GM19238 (cell line): ENCODE measurements around the gene PRR33.
"Not testable (repeated sequence)": the region's sequence is repeated elsewhere in the genome, so short reads cannot be mapped to it uniquely, and the experiment has no call there.

ENCODE experiments used
- DNase-seq: peaks from one replicate; pipeline ENCODE4 v3.0.0; 2011; ENCODE audit warnings: low spot score; ENCODE audit not compliant: insufficient read length

Gene PRR33

DNA sequence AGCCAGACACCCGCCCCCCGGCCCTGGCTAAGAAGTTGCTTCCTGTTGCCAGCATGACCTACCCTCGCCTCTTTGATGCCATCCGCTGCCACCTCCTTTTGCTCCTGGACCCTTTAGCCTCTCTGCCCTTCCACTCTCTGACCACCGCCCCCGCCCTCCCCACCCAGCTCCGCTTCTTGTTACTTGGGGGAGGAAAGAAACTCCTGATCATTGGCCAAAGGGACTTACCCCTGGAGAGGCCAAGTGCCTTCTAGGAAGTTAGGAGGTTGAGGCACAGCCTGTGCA is at the start of gene PRR33:
Gene PRR33, minus strand, starts transcription at position 65 of the 285 bp plus-strand sequence. CDS start 1,311 bp downstream, outside the sequence.
- DNase-seq, result no peak

DNA sequence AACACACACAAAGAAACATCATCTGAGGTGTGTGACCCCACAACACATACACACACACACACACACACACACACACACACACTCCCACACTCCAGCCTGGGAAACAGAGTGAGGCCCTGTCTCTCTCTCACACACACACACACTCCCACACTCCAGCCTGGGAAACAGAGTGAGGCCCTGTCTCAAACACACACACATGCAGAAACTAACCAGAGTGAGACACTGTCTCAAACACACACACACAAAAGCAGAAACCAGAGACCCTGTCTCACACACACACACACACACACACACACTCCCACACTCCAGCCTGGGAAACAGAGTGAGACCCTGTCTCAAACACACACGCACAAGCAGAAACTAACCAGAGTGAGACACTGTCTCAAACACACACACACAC is 48.1 kb upstream of the PRR33 start:
- DNase-seq, result not testable (repeated sequence)

GRCh38 chr11:1939006-1939625 is 47.4 kb upstream of the PRR33 start:
- DNase-seq, result no peak

GRCh38 chr11:1938343-1939005 is 46.8 kb upstream of the PRR33 start:
- no peak for DNase-seq

DNA sequence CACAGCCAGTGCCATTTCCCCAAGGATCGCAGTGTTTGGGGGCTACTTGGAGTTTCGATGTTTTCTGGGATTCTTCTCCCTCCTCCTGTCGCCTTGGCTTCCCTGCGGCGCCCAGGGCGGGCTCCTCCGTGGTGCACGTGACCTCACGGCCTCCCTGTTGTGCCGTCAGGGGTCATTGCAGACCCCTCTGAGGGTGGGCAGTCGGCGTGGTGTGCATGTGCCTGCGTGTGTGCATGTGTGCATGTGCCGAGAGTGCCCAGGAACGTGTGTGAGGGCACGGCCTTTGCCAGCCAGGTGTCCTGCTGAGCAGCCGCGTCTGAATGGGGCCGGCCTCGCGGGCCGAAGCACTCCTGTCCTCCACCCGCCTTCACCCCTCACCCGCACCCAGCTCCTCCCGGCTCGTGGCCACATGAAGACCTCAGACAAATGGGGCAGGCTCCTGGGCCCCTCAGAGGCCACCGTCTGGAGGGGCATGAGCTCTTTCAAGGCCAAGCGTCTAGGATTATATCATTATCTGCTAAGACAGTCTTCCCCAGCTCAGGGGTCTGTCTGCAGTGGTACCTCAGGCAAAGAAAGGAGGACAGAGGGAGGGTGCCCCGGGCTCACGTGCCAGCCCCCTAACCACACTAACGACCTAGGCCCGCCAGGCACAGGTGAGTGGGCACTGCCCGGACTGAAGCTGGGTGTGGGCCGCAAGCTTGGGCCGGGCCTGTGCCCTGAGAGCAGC is 46.1 kb upstream of the PRR33 start:
- no peak for DNase-seq

- DNase-seq, result no peak
Measured at GRCh38 chr11:1936781-1937615, 45.3 kb upstream of the PRR33 start.

DNA sequence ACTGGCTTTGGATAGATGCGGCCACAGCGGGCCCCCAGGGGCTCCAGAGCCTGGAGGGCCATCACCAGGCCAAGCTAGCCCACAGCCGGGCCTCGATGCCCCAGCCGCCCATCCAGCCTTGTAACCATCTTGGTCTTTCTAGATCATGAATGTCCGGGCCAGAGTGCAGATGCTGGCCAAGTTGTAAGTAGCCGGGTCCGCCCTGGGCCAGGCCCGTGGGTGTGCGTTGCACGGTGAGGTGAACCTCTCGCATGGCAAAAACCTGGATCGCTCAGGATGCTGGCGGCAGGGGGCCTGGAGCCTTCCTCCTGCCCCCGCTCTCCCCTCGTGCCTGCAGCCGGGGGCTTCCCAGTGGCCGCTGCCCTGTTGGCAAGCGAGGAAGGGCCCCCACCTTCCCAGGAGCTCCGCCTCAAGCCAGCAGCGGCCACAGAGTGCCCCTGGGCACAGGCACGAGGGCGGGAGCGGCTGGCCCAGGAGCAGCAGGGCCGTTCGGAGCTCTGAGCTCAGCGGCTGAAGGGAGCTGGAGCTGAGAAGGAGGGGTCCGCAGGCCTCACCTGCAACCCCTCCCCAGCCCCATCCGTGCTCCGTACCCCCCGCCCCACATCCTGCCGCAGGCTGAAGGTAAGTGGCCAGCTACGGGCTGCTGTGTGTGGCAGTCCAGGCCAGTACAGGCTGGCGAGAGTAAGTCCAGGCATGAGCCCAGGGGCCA is 44.5 kb upstream of the PRR33 start:
- DNase-seq, result no peak

DNA sequence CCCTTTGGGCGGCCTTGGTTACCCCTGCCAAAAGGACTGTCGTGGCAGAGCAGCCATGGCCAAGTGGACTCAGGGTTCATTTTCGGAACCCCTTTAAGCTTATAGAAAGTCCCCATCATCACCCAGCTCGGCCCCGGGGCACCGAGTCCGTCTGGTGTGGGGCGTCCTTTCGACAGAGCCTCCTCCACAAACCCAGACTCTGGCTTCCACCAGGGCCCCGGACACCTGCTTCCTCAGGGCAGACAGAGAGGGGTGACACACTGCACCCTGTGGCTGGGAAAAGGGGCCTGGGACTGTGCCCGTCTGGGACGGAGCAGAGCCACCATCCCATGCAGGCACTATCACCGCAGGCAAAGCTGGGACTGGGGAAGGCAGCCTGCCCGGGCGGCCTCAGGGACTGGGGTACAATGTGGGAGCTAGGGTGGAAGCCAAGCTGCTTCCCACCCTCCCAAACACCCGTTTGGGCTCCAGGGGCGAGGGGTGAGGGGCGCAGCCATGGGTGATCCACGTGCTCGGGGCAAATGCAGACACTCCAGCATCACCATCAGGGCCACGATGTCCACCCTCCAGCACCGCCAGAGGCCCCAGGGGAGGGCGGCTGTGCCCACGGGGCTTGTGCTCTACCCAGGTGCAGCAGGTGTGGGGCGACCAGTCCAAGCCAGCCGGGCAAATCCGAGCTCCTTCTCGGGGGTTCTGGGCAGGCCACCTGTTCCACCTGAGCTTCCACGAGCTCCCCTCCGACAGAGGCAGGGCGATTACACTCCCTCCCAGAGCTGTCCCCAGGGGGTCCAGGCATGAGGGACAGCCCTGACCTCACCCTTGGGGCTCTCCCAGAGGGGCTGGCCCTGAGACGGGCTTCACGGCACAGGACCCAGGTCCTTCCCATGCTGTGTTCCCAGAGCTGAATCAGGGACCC is 43.7 kb upstream of the PRR33 start:
- no peak for DNase-seq

- no peak for DNase-seq
Measured at GRCh38 chr11:1934335-1935155, 42.9 kb upstream of the PRR33 start.

GRCh38 chr11:1933416-1934334 is 42.0 kb upstream of the PRR33 start:
- DNase-seq, result no peak

GRCh38 chr11:1932681-1933080 is 41.0 kb upstream of the PRR33 start:
- no peak for DNase-seq

- DNase-seq, result no peak
Measured at GRCh38 chr11:1932105-1932480, 40.4 kb upstream of the PRR33 start.

GRCh38 chr11:1931341-1932104 is 39.8 kb upstream of the PRR33 start:
- DNase-seq, result no peak

GRCh38 chr11:1930462-1930830 is 38.8 kb upstream of the PRR33 start:
- DNase-seq, result no peak

GRCh38 chr11:1929621-1930461 is 38.1 kb upstream of the PRR33 start:
- DNase-seq, result no peak

- DNase-seq, result no peak
Measured at GRCh38 chr11:1928891-1929541, 37.3 kb upstream of the PRR33 start.
